Fibroblast of peridontal ligament (primary cell): ENCODE results near the gene SPR.

Source experiments
- DNase-seq: peaks from one replicate; pipeline ENCODE4 v3.0.0-alpha.2; 2010; ENCODE audit errors: extremely low read depth

The SPR gene

GRCh38 chr2:72915320-72915906 is 28.2 kb downstream of the SPR start:
- DNase-seq = no peak

- no peak for DNase-seq
Observed at GRCh38 chr2:72915907-72916742, 28.9 kb downstream of the SPR start.

GRCh38 chr2:72916743-72917137 is 29.5 kb downstream of the SPR start:
- DNase-seq = no peak

GRCh38 chr2:72917138-72917876 is 30.1 kb downstream of the SPR start, which contains the start of gene EMX1:
Gene EMX1, plus strand, starts transcription at chr2:72917519. Its CDS starts 334 bp downstream, at chr2:72917853.
- no peak for DNase-seq

- DNase-seq = no peak
Observed at GRCh38 chr2:72917877-72918553, 30.8 kb downstream of the SPR start.

- DNase-seq = no peak
Observed at GRCh38 chr2:72919414-72920317, 32.5 kb downstream of the SPR start.

DNA sequence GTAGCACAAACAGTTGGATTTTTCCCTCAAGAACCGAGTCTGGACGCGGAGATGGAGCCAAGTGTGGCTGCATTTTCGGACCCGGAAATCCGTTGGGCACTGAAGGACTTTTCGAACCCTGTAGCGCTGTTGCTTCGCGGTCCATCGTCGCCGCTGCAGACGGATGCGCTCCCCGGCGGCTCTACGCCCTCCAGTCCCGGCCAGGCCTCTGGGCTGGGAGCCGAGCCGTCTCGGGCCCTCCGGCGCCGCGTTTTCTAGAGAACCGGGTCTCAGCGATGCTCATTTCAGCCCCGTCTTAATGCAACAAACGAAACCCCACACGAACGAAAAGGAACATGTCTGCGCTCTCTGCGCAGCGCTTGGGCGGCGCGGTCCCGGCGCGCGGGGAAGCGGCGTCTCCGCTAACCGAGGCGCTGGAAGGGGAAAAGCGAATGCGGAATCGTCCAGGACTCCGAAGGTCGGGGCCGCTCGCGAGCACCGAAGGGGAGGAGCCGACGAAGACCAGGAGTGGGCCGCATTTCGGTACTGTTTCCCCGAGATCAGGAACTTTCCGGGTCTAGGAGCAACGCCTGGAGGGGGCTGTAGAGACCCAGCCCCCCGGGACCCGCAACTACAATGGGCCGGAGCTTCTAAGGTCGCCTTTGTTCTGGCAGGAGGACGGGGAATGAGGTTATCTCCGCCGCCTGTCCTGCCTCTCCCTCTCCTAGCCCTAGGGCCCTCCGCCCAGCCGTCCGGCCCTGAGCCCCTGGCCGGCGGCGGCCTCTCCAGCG is 33.3 kb downstream of the SPR start:
- peak; percentile 15 for DNase-seq

- DNase-seq = no peak
Observed at GRCh38 chr2:72921088-72921851, 34.1 kb downstream of the SPR start.

DNA sequence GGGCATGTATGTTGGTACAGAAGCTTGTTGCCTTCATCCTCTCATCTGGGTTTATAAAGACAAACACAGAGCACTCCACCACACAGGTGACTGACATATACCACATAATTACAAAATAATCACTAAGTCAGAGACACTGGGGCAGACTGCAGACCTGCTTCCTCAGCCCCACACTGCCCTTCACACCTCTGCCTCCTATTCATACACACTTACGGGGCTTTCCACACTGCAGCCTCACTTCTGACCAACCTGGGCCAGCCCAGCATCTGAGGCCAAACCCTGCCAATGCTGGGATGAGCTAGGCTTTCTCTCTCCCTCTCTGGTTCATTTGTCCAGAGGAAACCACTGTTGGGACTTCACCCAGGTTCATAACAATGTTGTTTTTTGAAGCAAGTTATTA is 34.6 kb downstream of the SPR start:
- DNase-seq = no peak

DNA sequence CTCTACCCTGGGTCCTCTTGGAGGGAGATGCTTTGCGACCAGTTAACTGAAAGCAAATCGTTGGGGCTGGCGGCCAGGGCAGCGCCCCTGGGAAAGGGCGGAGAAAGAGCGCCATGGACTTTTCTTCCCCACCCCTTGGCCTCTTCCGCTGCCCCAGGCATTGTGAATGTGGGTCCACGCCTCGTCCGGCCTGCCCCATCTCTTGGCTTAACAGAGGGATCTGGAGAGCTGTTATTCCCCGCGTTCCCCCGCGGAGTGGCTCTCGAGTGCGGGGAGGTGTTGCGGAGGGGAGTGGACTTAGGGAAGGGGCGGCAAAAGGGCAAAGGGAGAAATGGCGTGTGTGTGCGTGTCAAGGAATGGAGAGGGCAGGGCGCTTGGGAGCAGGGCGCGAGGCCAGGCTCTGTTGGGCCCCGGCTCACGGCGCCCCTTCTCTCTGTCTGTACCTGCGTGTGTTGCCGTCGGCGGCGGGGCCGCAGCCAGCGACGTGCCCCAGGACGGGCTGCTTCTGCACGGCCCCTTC is 36.7 kb downstream of the SPR start:
- no peak for DNase-seq

DNA sequence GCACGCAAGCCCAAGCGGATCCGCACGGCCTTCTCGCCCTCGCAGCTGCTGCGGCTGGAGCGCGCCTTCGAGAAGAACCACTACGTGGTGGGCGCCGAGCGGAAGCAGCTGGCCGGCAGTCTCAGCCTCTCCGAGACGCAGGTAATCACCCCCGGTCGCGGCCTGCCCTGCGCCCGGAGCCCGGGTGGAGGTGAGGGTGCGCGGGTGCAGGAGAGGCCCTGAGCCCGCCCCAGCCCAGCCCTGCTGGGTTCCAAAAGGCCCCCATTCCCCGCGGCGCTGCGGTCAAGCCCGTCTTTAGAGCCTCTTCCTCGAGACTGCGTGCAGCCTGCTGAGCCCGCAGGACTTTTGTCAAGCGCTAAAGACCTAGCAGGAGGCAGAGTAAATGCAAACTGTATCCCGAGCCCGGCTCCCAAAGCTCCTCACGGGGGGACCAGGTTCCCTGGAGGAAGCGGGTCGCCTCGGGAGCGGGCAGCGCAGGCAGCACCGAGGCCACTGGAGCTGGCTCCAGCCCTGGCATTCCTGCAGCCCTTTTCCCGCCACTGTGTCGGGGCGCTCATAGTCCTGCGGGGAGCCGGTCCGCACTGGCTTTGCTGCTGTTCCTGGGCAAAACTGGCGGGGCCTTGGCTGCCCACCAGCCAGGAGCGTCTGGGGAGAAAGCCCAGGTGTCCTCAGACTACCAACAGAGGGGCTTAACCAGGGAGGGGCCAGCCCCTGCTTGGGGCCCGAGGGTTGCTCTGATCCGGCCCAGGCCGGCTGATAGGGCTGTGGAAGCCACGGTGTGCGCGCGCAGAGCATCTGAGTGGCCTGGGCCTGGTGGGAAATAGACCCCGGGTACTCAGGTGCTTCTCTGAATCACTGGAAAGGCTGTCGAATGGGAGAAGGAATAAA is 37.4 kb downstream of the SPR start:
- DNase-seq = no peak

DNA sequence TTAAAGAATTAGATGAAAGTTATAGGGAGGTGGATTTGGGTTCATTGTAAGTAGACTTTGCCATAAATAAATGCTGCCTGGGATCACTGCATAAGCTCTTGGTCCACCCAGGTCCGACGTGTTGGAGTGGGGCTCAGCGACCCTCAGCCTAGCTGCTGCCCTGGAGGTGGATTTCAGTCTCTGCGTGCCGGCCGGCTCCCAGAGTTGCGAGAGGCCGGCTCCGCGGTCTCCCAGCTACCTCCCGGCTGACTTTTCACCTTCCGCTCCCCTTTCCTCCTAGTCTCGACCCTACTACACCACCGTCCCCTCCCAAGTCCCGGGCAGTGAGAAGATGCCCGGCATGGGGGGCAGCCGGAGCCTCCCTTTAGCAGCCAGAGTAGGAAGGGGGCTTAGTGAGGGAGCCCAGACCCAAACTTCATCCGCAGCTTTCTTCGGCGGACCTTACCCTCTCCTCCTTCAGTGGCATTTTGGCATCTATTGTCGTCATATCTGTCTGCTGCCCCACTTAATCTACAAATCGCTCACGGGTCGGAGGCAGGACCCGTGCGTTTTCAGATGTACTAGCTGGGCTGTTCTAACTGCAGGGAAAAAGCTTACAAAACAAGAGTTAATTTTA is 38.2 kb downstream of the SPR start:
- DNase-seq = no peak

GRCh38 chr2:72926368-72926767 is 39.2 kb downstream of the SPR start:
- DNase-seq = no peak

- DNase-seq = no peak
Observed at GRCh38 chr2:72926811-72927465, 39.7 kb downstream of the SPR start.

DNA sequence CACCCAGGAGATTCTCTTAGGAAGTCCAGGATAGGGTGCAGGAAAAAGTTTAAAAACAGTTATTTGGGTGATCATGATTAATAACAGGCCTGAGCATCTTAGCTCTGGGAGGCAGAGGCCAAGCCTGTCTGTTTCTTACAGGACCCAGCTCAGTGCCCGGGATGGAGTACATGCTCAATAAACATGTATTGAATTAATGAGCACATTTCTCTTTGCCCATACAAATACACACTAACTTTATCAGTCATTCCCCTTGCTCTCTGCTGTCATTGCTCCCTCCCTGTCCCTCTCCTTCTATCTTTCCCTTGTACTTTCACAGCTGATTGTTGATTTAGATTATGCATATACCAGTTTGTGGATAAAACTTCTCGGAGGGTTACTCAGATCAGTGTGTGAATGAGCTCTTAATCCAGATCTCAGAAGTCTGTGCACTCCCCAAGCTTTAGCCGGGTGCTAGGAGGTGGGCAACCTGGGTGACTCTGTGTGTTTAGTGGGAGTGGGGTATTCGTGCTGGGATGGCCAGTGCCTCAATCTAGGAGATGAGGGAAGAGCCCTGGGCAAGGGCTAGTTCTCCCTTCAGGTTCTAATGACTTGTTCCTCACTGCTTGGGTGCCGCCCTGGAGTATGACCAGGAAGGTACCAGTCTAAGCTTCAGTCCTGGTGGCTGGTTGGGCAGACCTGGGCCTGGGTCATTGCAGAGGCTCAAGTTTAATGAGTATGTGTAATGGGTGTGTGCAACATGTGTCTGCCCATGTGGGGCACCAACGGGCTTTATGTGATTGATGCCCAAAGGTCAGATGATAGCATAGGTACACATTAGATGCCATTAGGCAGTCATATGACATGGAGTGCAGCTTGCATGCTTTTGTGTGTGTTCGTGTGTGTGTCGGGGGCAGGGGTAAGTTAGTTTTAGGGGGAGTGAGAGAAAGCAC is 40.7 kb downstream of the SPR start:
- no peak for DNase-seq

DNA sequence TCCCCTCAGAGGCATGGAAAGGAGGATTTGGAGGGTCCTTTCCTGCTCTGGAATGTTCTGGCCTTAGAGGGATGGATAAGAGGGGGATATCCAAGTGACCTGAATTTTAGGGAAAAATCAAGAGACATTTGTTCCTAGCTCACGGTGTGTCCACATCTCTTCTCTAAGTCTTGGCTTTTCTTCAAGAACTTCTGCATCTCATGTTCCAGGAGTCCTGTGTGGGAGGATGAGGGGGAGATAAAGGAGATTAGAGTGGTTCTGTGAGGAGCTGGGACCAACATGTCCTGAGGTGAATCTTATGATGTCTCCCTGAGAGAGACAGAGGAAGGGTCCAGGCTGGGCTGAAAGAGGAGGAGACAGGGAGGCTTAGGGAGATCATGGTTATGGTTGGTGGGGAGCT is 41.8 kb downstream of the SPR start:
- DNase-seq = no peak
